Testis (tissue), 3 donors: ENCODE data around the gene DCDC2C. TPM values are rescaled to one million over a fixed set of nuclear protein-coding genes. Genes with fewer than 3 reads are reported as not detected.

Experiments
- DNase-seq: peaks from one replicate; pipeline ENCODE4 v3.0.0-alpha.2; 2019
- H3K27ac ChIP-seq, 2 donors: fragments of 200-600 bp; sonication (generic); one replicate each; pipeline ENCODE4 v1.5.1; 2019
- H3K27me3 ChIP-seq: fragments of 200-600 bp; sonication (generic); one replicate; pipeline ENCODE4 v1.5.1; 2019
- H3K36me3 ChIP-seq: fragments of 200-600 bp; sonication (generic); one replicate; pipeline ENCODE4 v1.5.1; 2017; ENCODE audit warnings: low read depth; ENCODE audit errors: missing control alignments
- H3K4me1 ChIP-seq: fragments of 200-600 bp; sonication (generic); one replicate; pipeline ENCODE4 v1.5.1; 2019
- H3K4me3 ChIP-seq, 2 donors: fragments of 200-600 bp; sonication (generic); one replicate each; pipeline ENCODE4 v1.5.1; 2017 to 2019
- H3K9me3 ChIP-seq: fragments of 200-600 bp; sonication (generic); one replicate; pipeline ENCODE4 v1.5.1; 2017
- CTCF ChIP-seq, 3 experiments: fragments of 450-650 bp in 2 of 3; fragments of 200-600 bp in 1 of 3; sonication (generic) in 1 of 3; IDR thresholded peaks; one replicate each; pipeline ENCODE4 v1.5.1; 2016 to 2019; ENCODE audit warnings: antibody characterized with exemption in 3 of 3, mild to moderate bottlenecking in 2 of 3, moderate library complexity in 1 of 3
- POLR2A ChIP-seq: fragments of 450-650 bp; IDR thresholded peaks from one replicate; pipeline ENCODE4 v1.6.1; 2017; ENCODE audit warnings: antibody characterized with exemption, mild to moderate bottlenecking, moderate library complexity
- WGBS, 2 donors: methylation state at CpG; one replicate each; pipeline ENCODE4 v1.1.5; 2018; 5-methylcytosine and 5-hydroxymethylcytosine counted together
- intact Hi-C: fragments of 100-400 bp; cut with DNase I; formaldehyde crosslinking; loops from one replicate; pipeline ENCODE4 v1.15.1; 2023; ENCODE audit warnings: low total_unique reads
- polyA plus RNA-seq: library from polyadenylated mRNA; stranded (reverse); fragments of 350-450 nt; fragmentation: Illumina TruSeq; extraction: RNeasy Lipid Tissue Mini Kit (QIAGEN cat#74804); gene quantifications from one replicate; pipeline ENCODE4 v1.2.3, GENCODE V29; 2014; ENCODE audit warnings: low read depth, low replicate concordance; ENCODE audit not compliant: insufficient read depth
- total RNA-seq, 2 donors: library from RNA; depleted of rRNA; stranded (reverse); fragments of >200 nt; gene quantifications; one replicate each; pipeline ENCODE4 v1.2.3, GENCODE V29; 2016

Gene DCDC2C
- total and polyA plus RNA-seq, 3 donors from 2014 or later, result 9.9 to 12.1 (median 10.6) TPM

GRCh38 chr2:3830796-3831195 is 127.4 kb downstream of the DCDC2C start:
- H3K36me3 ChIP-seq, result no peaks in the 10 kb centered on the region
- DNase-seq, result no peak

GRCh38 chr2:3837086-3837485 is 133.7 kb downstream of the DCDC2C start:
- no peak for DNase-seq
- TF ChIP-seq CTCF (IDR thresholded peaks at IDR 0.05) (no peak), POLR2A (no peak)
- Histone ChIP-seq H3K27me3 (no peaks in the 10 kb centered on the region), H3K4me3 (no peak overlapping the region), H3K27ac (no peak overlapping the region), H3K36me3 (no peaks in the 10 kb centered on the region), H3K4me1 (no peaks in the 10 kb centered on the region), H3K9me3 (no peaks in the 10 kb centered on the region)
- 60 to 66% methylated on average over 7 of the region's 7 CpGs for WGBS, 2 donors
- intact Hi-C loops, result no loop called here

More at GRCh38 chr2:3830796-3831195, 127.4 kb downstream of the DCDC2C start:
- no peaks in the 10 kb centered on the region for H3K4me1 ChIP-seq
- intact Hi-C loops, result no loop called here
- no peak overlapping the region for H3K27ac ChIP-seq
- 77 to 90% methylated on average over 6 of the region's 6 CpGs for WGBS, 2 donors
- no peaks in the 10 kb centered on the region for H3K27me3 ChIP-seq
- no peak for TF ChIP-seq CTCF (IDR thresholded peaks at IDR 0.05)
- no peak for TF ChIP-seq POLR2A
- no peaks in the 10 kb centered on the region for H3K9me3 ChIP-seq
- H3K4me3 ChIP-seq, result no peak overlapping the region

GRCh38 chr2:3838348-3838747 is 135.0 kb downstream of the DCDC2C start:
- TF ChIP-seq CTCF (IDR thresholded peaks at IDR 0.05), result no peak

GRCh38 chr2:3839476-3839875 is 136.1 kb downstream of the DCDC2C start:
- DNase-seq, result no peak
- intact Hi-C loops, result no loop called here

More at GRCh38 chr2:3838348-3838747, 135.0 kb downstream of the DCDC2C start:
- Histone ChIP-seq H3K4me3 (no peak overlapping the region), H3K36me3 (no peaks in the 10 kb centered on the region), H3K27me3 (no peaks in the 10 kb centered on the region), H3K4me1 (no peaks in the 10 kb centered on the region), H3K9me3 (no peaks in the 10 kb centered on the region), H3K27ac (no peak overlapping the region)
- DNase-seq, result no peak
- intact Hi-C loops, result no loop called here
- 89 to 90% methylated on average over 3 of the region's 3 CpGs for WGBS, 2 donors

More at GRCh38 chr2:3839476-3839875, 136.1 kb downstream of the DCDC2C start:
- H3K9me3 ChIP-seq, result no peaks in the 10 kb centered on the region
- no peak overlapping the region for H3K4me3 ChIP-seq
- TF ChIP-seq CTCF (IDR thresholded peaks at IDR 0.05), result no peak
- TF ChIP-seq POLR2A, result no peak
- 33 to 35% methylated on average over 8 of the region's 8 CpGs for WGBS, 2 donors
- H3K27me3 ChIP-seq, result no peaks in the 10 kb centered on the region
- no peaks in the 10 kb centered on the region for H3K4me1 ChIP-seq
- H3K36me3 ChIP-seq, result no peaks in the 10 kb centered on the region
- no peak overlapping the region for H3K27ac ChIP-seq
